GM12878 (cell line): ENCODE results near the gene CMSS1. TPM values are rescaled to one million over a fixed set of nuclear protein-coding genes. Genes with fewer than 3 reads are reported as not detected.
A peak's percentile ranks its signal among the peaks of the same experiment; 100 is the strongest.

Source experiments
- CBFB ChIP-seq: IDR thresholded peaks from 2 replicates; pipeline ENCODE4 v1.6.1; 2016; ENCODE audit warnings: antibody characterized with exemption, low read depth
- CEBPB ChIP-seq, 2 experiments: fragments of 150-350 bp in 1 of 2; IDR thresholded peaks; 2 replicates each; pipeline ENCODE4 v1.6.1; 2012 to 2014; ENCODE audit warnings: low read depth in 2 of 2, low read length in 2 of 2, borderline replicate concordance in 1 of 2, inconsistent platforms in 1 of 2
- CHD1 ChIP-seq: IDR thresholded peaks from 2 replicates; pipeline ENCODE4 v1.6.1; 2012; ENCODE audit warnings: low read depth, low read length, improper control_type of control experiment
- CHD2 ChIP-seq: IDR thresholded peaks from 2 replicates; pipeline ENCODE4 v1.6.1; 2011; ENCODE audit warnings: low read depth, low read length, improper control_type of control experiment, borderline replicate concordance
- FOS ChIP-seq: IDR thresholded peaks from 3 replicates; pipeline ENCODE4 v1.6.1; 2011; ENCODE audit warnings: borderline replicate concordance; ENCODE audit not compliant: insufficient read length; ENCODE audit errors: extremely low read depth
- FOXM1 ChIP-seq: IDR thresholded peaks from 2 replicates; pipeline ENCODE4 v1.6.1; 2012; ENCODE audit warnings: low read depth, mild to moderate bottlenecking, inconsistent platforms, low read length, moderate library complexity
- HDAC6 ChIP-seq: fragments of 200-600 bp; sonication (generic); IDR thresholded peaks from one replicate; pipeline ENCODE4 v1.8.0; 2017; ENCODE audit warnings: antibody characterized with exemption; ENCODE audit not compliant: unreplicated experiment
- MYB ChIP-seq: fragments of 150-350 bp; IDR thresholded peaks from 2 replicates; pipeline ENCODE4 v1.6.1; 2014; ENCODE audit warnings: mild to moderate bottlenecking, low read depth, low read length, borderline replicate concordance
- POLR2A ChIP-seq: IDR thresholded peaks from 2 replicates; pipeline ENCODE4 v1.6.1; 2011; ENCODE audit warnings: low read depth, mild to moderate bottlenecking, low read length
- POU2F2 ChIP-seq: IDR thresholded peaks from 3 replicates; pipeline ENCODE4 v1.6.1; 2011; ENCODE audit warnings: low read depth, mild to moderate bottlenecking, low read length, borderline replicate concordance
- RAD51 ChIP-seq: fragments of 450-650 bp; IDR thresholded peaks from 2 replicates; pipeline ENCODE4 v1.6.1; 2016; ENCODE audit warnings: moderate library complexity, mild to moderate bottlenecking, inconsistent platforms
- STAT1 ChIP-seq: fragments of 450-650 bp; conservative IDR thresholded peaks from 2 replicates; pipeline ENCODE4 v1.6.1; 2014; ENCODE audit warnings: antibody characterized with exemption, mild to moderate bottlenecking
- TCF3 ChIP-seq: IDR thresholded peaks from 2 replicates; pipeline ENCODE4 v1.6.1; 2012; ENCODE audit warnings: low read depth, mild to moderate bottlenecking, low read length, borderline replicate concordance; ENCODE audit not compliant: insufficient read depth
- ZBED1 ChIP-seq: IDR thresholded peaks from 2 replicates; pipeline ENCODE4 v1.6.1; 2016; ENCODE audit warnings: borderline replicate concordance
- ZSCAN29 ChIP-seq: fragments of 450-650 bp; IDR thresholded peaks from 2 replicates; pipeline ENCODE4 v1.6.1; 2017; ENCODE audit warnings: mild to moderate bottlenecking, moderate library complexity
- polyA plus RNA-seq, 11 experiments: library from polyadenylated mRNA; depleted of rRNA in 4 of 11; unstranded in 6 of 11; stranded (reverse) in 5 of 11; fragments of >200 nt; fragmentation: Nextera tagmentation in 4 of 11; fragmentation: Illumina TruSeq in 1 of 11; extraction: Ambion mirVana in 4 of 11; extraction: Trizol in 1 of 11; gene quantifications; 1 replicate in 1 of 11; 2 replicates in 10 of 11; pipeline versions ENCODE4 v1.2.1 to v1.2.3, GENCODE V29; 2011 to 2016; ENCODE audit warnings: inconsistent platforms in 2 of 11, missing spikeins in 2 of 11, low read depth in 1 of 11
- total RNA-seq, 4 experiments: library from RNA; depleted of rRNA in 3 of 4; stranded (reverse); fragments of >200 nt in 3 of 4; fragmentation: Illumina TruSeq in 1 of 4; extraction: Trizol in 1 of 4; gene quantifications; 2 replicates each; pipeline versions ENCODE4 v1.2.1 to v1.2.3, GENCODE V29; 2013 to 2021
- TF ChIP-seq, protein P1 (sequence below): fragments of 150-350 bp; IDR thresholded peaks from 2 replicates; pipeline ENCODE4 v1.6.1; 2016; ENCODE audit warnings: low read depth, low read length
- TF ChIP-seq, protein P2 (sequence below): IDR thresholded peaks from 2 replicates; pipeline ENCODE4 v1.6.1; 2012; ENCODE audit warnings: low read depth, low read length, improper control_type of control experiment
- TF ChIP-seq, protein P3 (sequence below): IDR thresholded peaks from 2 replicates; pipeline ENCODE4 v1.6.1; 2012; ENCODE audit warnings: improper control_type of control experiment, low read depth, low read length; ENCODE audit not compliant: insufficient replicate concordance
- TF ChIP-seq, protein P4 (sequence below): IDR thresholded peaks from 2 replicates; pipeline ENCODE4 v1.6.1; 2012; ENCODE audit warnings: mild to moderate bottlenecking, low read depth, low read length

CMSS1 gene
- total and polyA plus RNA-seq, 10 of the 15 experiments (the other 5 are each of a cell fraction or from before 2014, with no cell fraction given), result 31.0 to 118 (median 70.1) TPM

DNA sequence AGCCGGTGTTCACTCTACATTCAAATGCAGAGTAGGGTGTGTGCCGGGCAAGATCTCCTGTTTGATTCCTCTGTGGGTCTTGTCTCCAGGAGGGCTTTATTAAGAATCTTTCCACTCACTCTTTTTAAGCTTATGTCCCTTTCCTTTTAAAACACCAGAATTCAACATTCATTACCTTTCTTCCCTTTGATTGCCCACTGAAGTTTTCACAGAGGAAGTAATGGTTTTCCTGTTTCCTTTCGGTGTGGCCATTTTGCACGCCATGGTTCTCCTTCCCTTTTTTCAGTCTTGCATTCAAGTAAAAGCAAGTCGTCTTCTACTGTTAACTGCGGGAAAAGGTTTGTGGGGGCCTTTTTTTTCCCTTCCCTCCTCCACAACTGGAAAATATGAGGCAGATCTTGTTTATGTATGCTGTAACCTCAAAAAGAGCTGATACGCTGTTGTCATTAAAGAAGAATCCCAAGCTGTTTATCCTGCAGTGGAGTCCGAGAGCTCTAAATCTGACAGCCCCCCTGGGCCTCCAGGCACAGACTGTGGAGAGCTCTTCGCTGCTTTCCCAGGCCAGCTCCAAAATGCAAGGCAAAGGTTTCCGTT, 256.1 kb downstream of the CMSS1 start (continued):
- TF ChIP-seq, protein P1, sequence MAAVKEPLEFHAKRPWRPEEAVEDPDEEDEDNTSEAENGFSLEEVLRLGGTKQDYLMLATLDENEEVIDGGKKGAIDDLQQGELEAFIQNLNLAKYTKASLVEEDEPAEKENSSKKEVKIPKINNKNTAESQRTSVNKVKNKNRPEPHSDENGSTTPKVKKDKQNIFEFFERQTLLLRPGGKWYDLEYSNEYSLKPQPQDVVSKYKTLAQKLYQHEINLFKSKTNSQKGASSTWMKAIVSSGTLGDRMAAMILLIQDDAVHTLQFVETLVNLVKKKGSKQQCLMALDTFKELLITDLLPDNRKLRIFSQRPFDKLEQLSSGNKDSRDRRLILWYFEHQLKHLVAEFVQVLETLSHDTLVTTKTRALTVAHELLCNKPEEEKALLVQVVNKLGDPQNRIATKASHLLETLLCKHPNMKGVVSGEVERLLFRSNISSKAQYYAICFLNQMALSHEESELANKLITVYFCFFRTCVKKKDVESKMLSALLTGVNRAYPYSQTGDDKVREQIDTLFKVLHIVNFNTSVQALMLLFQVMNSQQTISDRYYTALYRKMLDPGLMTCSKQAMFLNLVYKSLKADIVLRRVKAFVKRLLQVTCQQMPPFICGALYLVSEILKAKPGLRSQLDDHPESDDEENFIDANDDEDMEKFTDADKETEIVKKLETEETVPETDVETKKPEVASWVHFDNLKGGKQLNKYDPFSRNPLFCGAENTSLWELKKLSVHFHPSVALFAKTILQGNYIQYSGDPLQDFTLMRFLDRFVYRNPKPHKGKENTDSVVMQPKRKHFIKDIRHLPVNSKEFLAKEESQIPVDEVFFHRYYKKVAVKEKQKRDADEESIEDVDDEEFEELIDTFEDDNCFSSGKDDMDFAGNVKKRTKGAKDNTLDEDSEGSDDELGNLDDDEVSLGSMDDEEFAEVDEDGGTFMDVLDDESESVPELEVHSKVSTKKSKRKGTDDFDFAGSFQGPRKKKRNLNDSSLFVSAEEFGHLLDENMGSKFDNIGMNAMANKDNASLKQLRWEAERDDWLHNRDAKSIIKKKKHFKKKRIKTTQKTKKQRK, result no peak
- TF ChIP-seq ZBED1 (no peak), FOS (no peak), TCF3 (no peak), CHD2 (peak; percentile 23; the same call in 1 of the 2 replicates), ZSCAN29 (no peak), MYB (no peak), STAT1 (no peak), FOXM1 (peak; percentile 91), POU2F2 (0 out of 3 replicates have a peak, but pooled peaks have one; percentile 23), CBFB (no peak), CHD1 (no peak), RAD51 (no peak), CEBPB (IDR thresholded peaks at IDR 0.05; ENCODE audit: borderline replicate concordance in 1 of 2, low read depth in 2 of 2, low read length in 2 of 2) (no peak), HDAC6 (no peak), POLR2A (no peak)
- TF ChIP-seq, protein P2, sequence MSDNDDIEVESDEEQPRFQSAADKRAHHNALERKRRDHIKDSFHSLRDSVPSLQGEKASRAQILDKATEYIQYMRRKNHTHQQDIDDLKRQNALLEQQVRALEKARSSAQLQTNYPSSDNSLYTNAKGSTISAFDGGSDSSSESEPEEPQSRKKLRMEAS, result no peak
- TF ChIP-seq, protein P3, sequence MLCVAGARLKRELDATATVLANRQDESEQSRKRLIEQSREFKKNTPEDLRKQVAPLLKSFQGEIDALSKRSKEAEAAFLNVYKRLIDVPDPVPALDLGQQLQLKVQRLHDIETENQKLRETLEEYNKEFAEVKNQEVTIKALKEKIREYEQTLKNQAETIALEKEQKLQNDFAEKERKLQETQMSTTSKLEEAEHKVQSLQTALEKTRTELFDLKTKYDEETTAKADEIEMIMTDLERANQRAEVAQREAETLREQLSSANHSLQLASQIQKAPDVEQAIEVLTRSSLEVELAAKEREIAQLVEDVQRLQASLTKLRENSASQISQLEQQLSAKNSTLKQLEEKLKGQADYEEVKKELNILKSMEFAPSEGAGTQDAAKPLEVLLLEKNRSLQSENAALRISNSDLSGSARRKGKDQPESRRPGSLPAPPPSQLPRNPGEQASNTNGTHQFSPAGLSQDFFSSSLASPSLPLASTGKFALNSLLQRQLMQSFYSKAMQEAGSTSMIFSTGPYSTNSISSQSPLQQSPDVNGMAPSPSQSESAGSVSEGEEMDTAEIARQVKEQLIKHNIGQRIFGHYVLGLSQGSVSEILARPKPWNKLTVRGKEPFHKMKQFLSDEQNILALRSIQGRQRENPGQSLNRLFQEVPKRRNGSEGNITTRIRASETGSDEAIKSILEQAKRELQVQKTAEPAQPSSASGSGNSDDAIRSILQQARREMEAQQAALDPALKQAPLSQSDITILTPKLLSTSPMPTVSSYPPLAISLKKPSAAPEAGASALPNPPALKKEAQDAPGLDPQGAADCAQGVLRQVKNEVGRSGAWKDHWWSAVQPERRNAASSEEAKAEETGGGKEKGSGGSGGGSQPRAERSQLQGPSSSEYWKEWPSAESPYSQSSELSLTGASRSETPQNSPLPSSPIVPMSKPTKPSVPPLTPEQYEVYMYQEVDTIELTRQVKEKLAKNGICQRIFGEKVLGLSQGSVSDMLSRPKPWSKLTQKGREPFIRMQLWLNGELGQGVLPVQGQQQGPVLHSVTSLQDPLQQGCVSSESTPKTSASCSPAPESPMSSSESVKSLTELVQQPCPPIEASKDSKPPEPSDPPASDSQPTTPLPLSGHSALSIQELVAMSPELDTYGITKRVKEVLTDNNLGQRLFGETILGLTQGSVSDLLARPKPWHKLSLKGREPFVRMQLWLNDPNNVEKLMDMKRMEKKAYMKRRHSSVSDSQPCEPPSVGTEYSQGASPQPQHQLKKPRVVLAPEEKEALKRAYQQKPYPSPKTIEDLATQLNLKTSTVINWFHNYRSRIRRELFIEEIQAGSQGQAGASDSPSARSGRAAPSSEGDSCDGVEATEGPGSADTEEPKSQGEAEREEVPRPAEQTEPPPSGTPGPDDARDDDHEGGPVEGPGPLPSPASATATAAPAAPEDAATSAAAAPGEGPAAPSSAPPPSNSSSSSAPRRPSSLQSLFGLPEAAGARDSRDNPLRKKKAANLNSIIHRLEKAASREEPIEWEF, result no peak
- TF ChIP-seq, protein P4, sequence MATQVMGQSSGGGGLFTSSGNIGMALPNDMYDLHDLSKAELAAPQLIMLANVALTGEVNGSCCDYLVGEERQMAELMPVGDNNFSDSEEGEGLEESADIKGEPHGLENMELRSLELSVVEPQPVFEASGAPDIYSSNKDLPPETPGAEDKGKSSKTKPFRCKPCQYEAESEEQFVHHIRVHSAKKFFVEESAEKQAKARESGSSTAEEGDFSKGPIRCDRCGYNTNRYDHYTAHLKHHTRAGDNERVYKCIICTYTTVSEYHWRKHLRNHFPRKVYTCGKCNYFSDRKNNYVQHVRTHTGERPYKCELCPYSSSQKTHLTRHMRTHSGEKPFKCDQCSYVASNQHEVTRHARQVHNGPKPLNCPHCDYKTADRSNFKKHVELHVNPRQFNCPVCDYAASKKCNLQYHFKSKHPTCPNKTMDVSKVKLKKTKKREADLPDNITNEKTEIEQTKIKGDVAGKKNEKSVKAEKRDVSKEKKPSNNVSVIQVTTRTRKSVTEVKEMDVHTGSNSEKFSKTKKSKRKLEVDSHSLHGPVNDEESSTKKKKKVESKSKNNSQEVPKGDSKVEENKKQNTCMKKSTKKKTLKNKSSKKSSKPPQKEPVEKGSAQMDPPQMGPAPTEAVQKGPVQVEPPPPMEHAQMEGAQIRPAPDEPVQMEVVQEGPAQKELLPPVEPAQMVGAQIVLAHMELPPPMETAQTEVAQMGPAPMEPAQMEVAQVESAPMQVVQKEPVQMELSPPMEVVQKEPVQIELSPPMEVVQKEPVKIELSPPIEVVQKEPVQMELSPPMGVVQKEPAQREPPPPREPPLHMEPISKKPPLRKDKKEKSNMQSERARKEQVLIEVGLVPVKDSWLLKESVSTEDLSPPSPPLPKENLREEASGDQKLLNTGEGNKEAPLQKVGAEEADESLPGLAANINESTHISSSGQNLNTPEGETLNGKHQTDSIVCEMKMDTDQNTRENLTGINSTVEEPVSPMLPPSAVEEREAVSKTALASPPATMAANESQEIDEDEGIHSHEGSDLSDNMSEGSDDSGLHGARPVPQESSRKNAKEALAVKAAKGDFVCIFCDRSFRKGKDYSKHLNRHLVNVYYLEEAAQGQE, result no peak
